ENCODE data around the gene TAS2R38.

TAS2R38 gene

GRCh38 chr7:141945356-141945755 lies 28.2 kb downstream of the TAS2R38 start:
- Histone ChIP-seq H3K9me3 (ENCODE audit: control insufficient read depth, insufficient read depth, low read length) (peaks cover 4% of the 10 kb centered on the region; the same call in 1 of the 2 replicates), H3K27me3 (ENCODE audit: control insufficient read depth, insufficient read depth, low read length) (no peaks in the 10 kb centered on the region), H3K36me3 (ENCODE audit: control insufficient read depth, insufficient read depth, low read length) (no peaks in the 10 kb centered on the region), H3K9ac (ENCODE audit: low read depth, low read length) (no peak overlapping the region), H3K4me3 (ENCODE audit: low read depth, low read length) (no peak overlapping the region), H3K27ac (ENCODE audit: low read depth, low read length) (no peak overlapping the region), H3K4me1 (ENCODE audit: control insufficient read depth, insufficient read depth, low read length) (no peaks in the 10 kb centered on the region)

GRCh38 chr7:141944811-141945210 lies 28.8 kb downstream of the TAS2R38 start:
- no peaks in the 10 kb centered on the region for H3K36me3 ChIP-seq (ENCODE audit: control insufficient read depth, insufficient read depth, low read length)
- no peaks in the 10 kb centered on the region for H3K4me1 ChIP-seq (ENCODE audit: control insufficient read depth, insufficient read depth, low read length)
- no peak overlapping the region for H3K4me3 ChIP-seq (ENCODE audit: low read depth, low read length)
- no peak overlapping the region for H3K27ac ChIP-seq (ENCODE audit: low read depth, low read length)
- H3K9me3 ChIP-seq (ENCODE audit: control insufficient read depth, insufficient read depth, low read length), result peaks cover 4% of the 10 kb centered on the region; the same call in 1 of the 2 replicates
- no peaks in the 10 kb centered on the region for H3K27me3 ChIP-seq (ENCODE audit: control insufficient read depth, insufficient read depth, low read length)
- no peak overlapping the region for H3K9ac ChIP-seq (ENCODE audit: low read depth, low read length)

- Histone ChIP-seq H3K9me3 (ENCODE audit: control insufficient read depth, insufficient read depth, low read length) (peaks cover 4% of the 10 kb centered on the region; the same call in 1 of the 2 replicates), H3K27ac (ENCODE audit: low read depth, low read length) (no peak overlapping the region), H3K9ac (ENCODE audit: low read depth, low read length) (no peak overlapping the region), H3K36me3 (ENCODE audit: control insufficient read depth, insufficient read depth, low read length) (no peaks in the 10 kb centered on the region), H3K27me3 (ENCODE audit: control insufficient read depth, insufficient read depth, low read length) (no peaks in the 10 kb centered on the region), H3K4me3 (ENCODE audit: low read depth, low read length) (no peak overlapping the region), H3K4me1 (ENCODE audit: control insufficient read depth, insufficient read depth, low read length) (no peaks in the 10 kb centered on the region)
These were observed 29.7 kb downstream of the TAS2R38 start for GRCh38 chr7:141943846-141944245.

DNA sequence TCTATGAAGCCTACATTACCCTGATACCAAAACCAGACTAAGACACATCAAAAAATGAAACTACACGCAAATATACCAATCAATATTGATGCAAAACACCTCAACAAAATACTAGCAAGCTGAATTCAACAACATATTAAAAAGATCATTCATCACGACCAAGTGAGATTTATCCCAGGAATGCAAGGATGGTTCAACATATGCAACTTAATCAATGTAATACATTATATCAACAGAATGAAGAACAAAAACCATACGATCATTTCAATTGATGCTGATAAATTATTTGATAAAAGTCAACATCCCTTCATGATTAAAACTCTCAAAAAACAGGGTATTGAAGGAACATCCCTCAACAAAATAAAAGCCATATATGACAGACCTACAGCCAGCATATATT lies 32.5 kb downstream of the TAS2R38 start:
- peaks cover 4% of the 10 kb centered on the region; the same call in 1 of the 2 replicates for H3K9me3 ChIP-seq (ENCODE audit: control insufficient read depth, insufficient read depth, low read length)
- no peaks in the 10 kb centered on the region for H3K36me3 ChIP-seq (ENCODE audit: control insufficient read depth, insufficient read depth, low read length)
- no peak overlapping the region for H3K4me3 ChIP-seq (ENCODE audit: low read depth, low read length)
- H3K4me1 ChIP-seq (ENCODE audit: control insufficient read depth, insufficient read depth, low read length), result no peaks in the 10 kb centered on the region
- no peak overlapping the region for H3K9ac ChIP-seq (ENCODE audit: low read depth, low read length)
- no peak overlapping the region for H3K27ac ChIP-seq (ENCODE audit: low read depth, low read length)
- H3K27me3 ChIP-seq (ENCODE audit: control insufficient read depth, insufficient read depth, low read length), result no peaks in the 10 kb centered on the region

DNA sequence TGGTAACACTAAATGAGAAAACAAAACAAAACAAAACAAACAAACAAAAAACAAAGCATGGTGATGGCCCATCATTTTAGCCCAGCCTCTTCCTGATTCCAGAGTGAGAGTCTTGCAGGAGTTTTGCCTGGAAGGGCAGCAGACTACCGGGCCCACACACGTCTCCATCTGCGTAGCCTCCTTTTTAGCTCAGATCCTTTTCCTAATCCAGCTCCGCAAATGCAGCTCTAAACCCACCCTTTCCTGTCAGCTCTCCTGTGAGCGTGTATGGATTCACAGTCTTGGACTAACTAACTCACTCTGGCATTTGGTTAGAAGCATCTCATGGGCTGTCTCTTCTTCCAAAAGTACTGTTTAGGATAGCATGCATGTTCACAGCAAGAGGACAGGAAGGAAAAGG lies 43.4 kb downstream of the TAS2R38 start:
- no peak overlapping the region for H3K4me3 ChIP-seq (ENCODE audit: low read depth, low read length)
- H3K27ac ChIP-seq (ENCODE audit: low read depth, low read length), result no peak overlapping the region
- no peak overlapping the region for H3K9ac ChIP-seq (ENCODE audit: low read depth, low read length)
- no peaks in the 10 kb centered on the region for H3K36me3 ChIP-seq (ENCODE audit: control insufficient read depth, insufficient read depth, low read length)
- peaks cover 7% of the 10 kb centered on the region; the same call in 1 of the 2 replicates for H3K4me1 ChIP-seq (ENCODE audit: control insufficient read depth, insufficient read depth, low read length)
- H3K9me3 ChIP-seq (ENCODE audit: control insufficient read depth, insufficient read depth, low read length), result no peaks in the 10 kb centered on the region
- H3K27me3 ChIP-seq (ENCODE audit: control insufficient read depth, insufficient read depth, low read length), result no peaks in the 10 kb centered on the region

- Histone ChIP-seq H3K9me3 (ENCODE audit: control insufficient read depth, insufficient read depth, low read length) (no peaks in the 10 kb centered on the region), H3K27me3 (ENCODE audit: control insufficient read depth, insufficient read depth, low read length) (no peaks in the 10 kb centered on the region), H3K4me1 (ENCODE audit: control insufficient read depth, insufficient read depth, low read length) (peaks cover 7% of the 10 kb centered on the region; the same call in 1 of the 2 replicates), H3K36me3 (ENCODE audit: control insufficient read depth, insufficient read depth, low read length) (no peaks in the 10 kb centered on the region), H3K9ac (ENCODE audit: low read depth, low read length) (no peak overlapping the region), H3K27ac (ENCODE audit: low read depth, low read length) (no peak overlapping the region), H3K4me3 (ENCODE audit: low read depth, low read length) (no peak overlapping the region)
These were observed 44.8 kb downstream of the TAS2R38 start for GRCh38 chr7:141928845-141929195.

- H3K4me3 ChIP-seq (ENCODE audit: low read depth, low read length), result no peak overlapping the region
- H3K9me3 ChIP-seq (ENCODE audit: control insufficient read depth, insufficient read depth, low read length), result no peaks in the 10 kb centered on the region
- H3K27me3 ChIP-seq (ENCODE audit: control insufficient read depth, insufficient read depth, low read length), result no peaks in the 10 kb centered on the region
- H3K36me3 ChIP-seq (ENCODE audit: control insufficient read depth, insufficient read depth, low read length), result no peaks in the 10 kb centered on the region
- H3K27ac ChIP-seq (ENCODE audit: low read depth, low read length), result no peak overlapping the region
- H3K4me1 ChIP-seq (ENCODE audit: control insufficient read depth, insufficient read depth, low read length), result peaks cover 7% of the 10 kb centered on the region; the same call in 1 of the 2 replicates
- H3K9ac ChIP-seq (ENCODE audit: low read depth, low read length), result no peak overlapping the region
These were observed 45.3 kb downstream of the TAS2R38 start for GRCh38 chr7:141928146-141928844.

All from HUES48 (cell line).